H9 (cell line): ENCODE results near the gene GDPGP1. TPM values are rescaled to one million over a fixed set of nuclear protein-coding genes. Genes with fewer than 3 reads are reported as not detected.

Source experiments
- DNase-seq: peaks from one replicate; pipeline ENCODE4 v3.0.0-alpha.2; 2017
- H2AFZ ChIP-seq: one replicate; pipeline ENCODE4 v1.6.1; 2013; ENCODE audit warnings: mild to moderate bottlenecking, low read length, control low read depth, moderate library complexity
- H2AK5ac ChIP-seq: 2 replicates; pipeline ENCODE4 v1.6.1; 2013; ENCODE audit warnings: low read length, control low read depth, mixed read lengths; ENCODE audit not compliant: insufficient read length
- H2BK120ac ChIP-seq: one replicate; pipeline ENCODE4 v1.6.1; 2013; ENCODE audit warnings: low read depth, mild to moderate bottlenecking, low read length, control low read depth, inconsistent platforms; ENCODE audit not compliant: poor library complexity, severe bottlenecking
- H2BK12ac ChIP-seq: 2 replicates; pipeline ENCODE4 v1.6.1; 2013; ENCODE audit warnings: low read length, control low read depth, mixed read lengths, low read depth; ENCODE audit not compliant: insufficient read length
- H2BK15ac ChIP-seq: 2 replicates; pipeline ENCODE4 v1.6.1; 2013; ENCODE audit warnings: low read depth, low read length, control low read depth
- H2BK20ac ChIP-seq: one replicate; pipeline ENCODE4 v1.6.1; 2013; ENCODE audit warnings: low read depth, mild to moderate bottlenecking, low read length, control low read depth, inconsistent platforms; ENCODE audit not compliant: poor library complexity, severe bottlenecking
- H2BK5ac ChIP-seq: 2 replicates; pipeline ENCODE4 v1.6.1; 2013; ENCODE audit warnings: low read length, control low read depth, mixed read lengths; ENCODE audit not compliant: insufficient read length
- H3K14ac ChIP-seq: 2 replicates; pipeline ENCODE4 v1.6.1; 2013; ENCODE audit warnings: low read length, control low read depth; ENCODE audit not compliant: insufficient read depth
- H3K18ac ChIP-seq: 2 replicates; pipeline ENCODE4 v1.6.1; 2013; ENCODE audit warnings: low read depth, mild to moderate bottlenecking, mixed read lengths, low read length, control low read depth; ENCODE audit not compliant: insufficient read length
- H3K23ac ChIP-seq: 2 replicates; pipeline ENCODE4 v1.6.1; 2013; ENCODE audit warnings: low read length, control low read depth, mixed read lengths, low read depth; ENCODE audit not compliant: insufficient read length
- H3K23me2 ChIP-seq: 2 replicates; pipeline ENCODE4 v1.6.1; 2013; ENCODE audit warnings: low read depth, mild to moderate bottlenecking, mixed read lengths, low read length, control low read depth; ENCODE audit not compliant: insufficient read length, poor library complexity, severe bottlenecking
- H3K27ac ChIP-seq: 2 replicates; pipeline ENCODE4 v1.5.1; 2013; ENCODE audit warnings: low read length, control low read depth, mixed read lengths, low read depth; ENCODE audit not compliant: insufficient read length
- H3K27me3 ChIP-seq: 2 replicates; pipeline ENCODE4 v1.6.1; 2013; ENCODE audit warnings: low read length, control low read depth, inconsistent platforms; ENCODE audit not compliant: insufficient read depth
- H3K4ac ChIP-seq: 2 replicates; pipeline ENCODE4 v1.6.1; 2013; ENCODE audit warnings: low read depth, mild to moderate bottlenecking, control low read depth, inconsistent platforms, low read length, moderate library complexity
- H3K4me1 ChIP-seq: 2 replicates; pipeline ENCODE4 v1.6.1; 2013; ENCODE audit warnings: low read length, control low read depth, inconsistent platforms; ENCODE audit not compliant: insufficient read depth
- H3K4me2 ChIP-seq: 2 replicates; pipeline ENCODE4 v1.6.1; 2013; ENCODE audit warnings: low read length, control low read depth, mixed read lengths; ENCODE audit not compliant: insufficient read length, insufficient read depth
- H3K56ac ChIP-seq: 2 replicates; pipeline ENCODE4 v1.6.1; 2013; ENCODE audit warnings: low read depth, mild to moderate bottlenecking, mixed read lengths, low read length, control low read depth; ENCODE audit not compliant: insufficient read length
- H3K79me1 ChIP-seq: 2 replicates; pipeline ENCODE4 v1.6.1; 2013; ENCODE audit warnings: low read depth, mild to moderate bottlenecking, moderate library complexity, low read length, control low read depth, inconsistent platforms; ENCODE audit not compliant: insufficient read depth, poor library complexity, severe bottlenecking
- H3K79me2 ChIP-seq: 2 replicates; pipeline ENCODE4 v1.6.1; 2013; ENCODE audit warnings: low read length, control low read depth, inconsistent platforms; ENCODE audit not compliant: insufficient read depth
- H3K9ac ChIP-seq: 2 replicates; pipeline ENCODE4 v1.6.1; 2013; ENCODE audit warnings: low read length, control low read depth, mixed read lengths; ENCODE audit not compliant: insufficient read length; ENCODE audit errors: extremely low read depth
- H3K9me3 ChIP-seq: one replicate; pipeline ENCODE4 v1.6.1; 2013; ENCODE audit warnings: low read depth, low read length, inconsistent platforms; ENCODE audit not compliant: control insufficient read depth
- H3T11ph ChIP-seq: one replicate; pipeline ENCODE4 v1.6.1; 2013; ENCODE audit warnings: mild to moderate bottlenecking, low read length, control low read depth, inconsistent platforms
- H4K20me1 ChIP-seq: one replicate; pipeline ENCODE4 v1.6.1; 2013; ENCODE audit not compliant: control insufficient read depth, insufficient read length, insufficient read depth
- H4K5ac ChIP-seq: 2 replicates; pipeline ENCODE4 v1.6.1; 2013; ENCODE audit warnings: low read depth, mild to moderate bottlenecking, mixed read lengths, low read length, control low read depth; ENCODE audit not compliant: insufficient read length
- H4K8ac ChIP-seq: replicated peaks from 2 replicates; pipeline ENCODE4 v1.6.1; 2013; ENCODE audit warnings: low read length, control low read depth, mixed read lengths, low read depth; ENCODE audit not compliant: insufficient read length
- H4K91ac ChIP-seq: 2 replicates; pipeline ENCODE4 v1.6.1; 2013; ENCODE audit warnings: low read depth, mild to moderate bottlenecking, moderate library complexity, mixed read lengths, low read length, control low read depth; ENCODE audit not compliant: insufficient read length
- H3K27ac Mint-ChIP-seq, 3 experiments: 2 replicates in 2 of 3; 3 replicates in 1 of 3; pipeline ENCODE4 v1.8.0; 2020 to 2021; ENCODE audit warnings: mixed read lengths in 3 of 3, mild to moderate bottlenecking in 1 of 3, moderate library complexity in 1 of 3
- H3K27me3 Mint-ChIP-seq: 2 replicates; pipeline ENCODE4 v1.8.0; 2021; ENCODE audit warnings: low read depth, mild to moderate bottlenecking, moderate library complexity, mixed read lengths
- H3K36me3 Mint-ChIP-seq, 3 experiments: 2 replicates in 2 of 3; 3 replicates in 1 of 3; pipeline ENCODE4 v1.8.0; 2020 to 2021; ENCODE audit warnings: low read depth in 3 of 3, mixed read lengths in 3 of 3; ENCODE audit not compliant: insufficient read depth in 1 of 3
- H3K4me1 Mint-ChIP-seq, 2 experiments: 2 replicates each; pipeline ENCODE4 v1.8.0; 2020; ENCODE audit warnings: mixed read lengths in 2 of 2
- H3K4me3 Mint-ChIP-seq, 2 experiments: 2 replicates in 1 of 2; 3 replicates in 1 of 2; pipeline ENCODE4 v1.8.0; 2020 to 2021; ENCODE audit warnings: mild to moderate bottlenecking in 2 of 2, mixed read lengths in 2 of 2, moderate library complexity in 1 of 2
- H3K9me3 Mint-ChIP-seq, 2 experiments: 2 replicates in 1 of 2; 3 replicates in 1 of 2; pipeline ENCODE4 v1.8.0; 2020; ENCODE audit warnings: mild to moderate bottlenecking in 2 of 2, mixed read lengths in 2 of 2, moderate library complexity in 1 of 2
- CTCF ChIP-seq: fragments of 200-600 bp; sonication (generic); conservative IDR thresholded peaks from 3 replicates; pipeline ENCODE4 v1.8.0; 2021; ENCODE audit warnings: antibody characterized with exemption, mild to moderate bottlenecking
- WGBS: extraction: QIAGEN DNeasy Blood & Tissue Kit; methylation state at CpG from one replicate; pipeline ENCODE4 v1.1.7; 2013; ENCODE audit warnings: missing lambda C conversion rate, low lambda C conversion rate, mixed read lengths; ENCODE audit not compliant: insufficient read length; ENCODE audit errors: extremely low coverage; 5-methylcytosine and 5-hydroxymethylcytosine counted together
- total RNA-seq: library from RNA; stranded (reverse); gene quantifications from 2 replicates; pipeline ENCODE4 v1.2.1, GENCODE V29; 2021

GDPGP1 gene
- total RNA-seq, 1 experiment from 2014 or later, result 6.7 TPM

GRCh38 chr15:90222547-90222946, 11.5 kb upstream of the GDPGP1 start:
- H3K23ac ChIP-seq, result no peak overlapping the region
- H2BK15ac ChIP-seq, result no peak overlapping the region
- H3K27me3 ChIP-seq, result no peaks in the 10 kb centered on the region
- no peaks in the 10 kb centered on the region for H3K4me1 ChIP-seq
- Mint-ChIP-seq H3K9me3 (no peaks in the 10 kb centered on the region), H3K4me3 (no peak overlapping the region), H3K36me3 (peaks cover 19 to 41% (median 37%) of the 10 kb centered on the region in 3 experiments; a peak in 6 of 7 replicates), H3K4me1 (peaks cover 4 to 9% of the 10 kb centered on the region in 2 experiments; a peak in 3 of 4 replicates), H3K27me3 (no peaks in the 10 kb centered on the region), H3K27ac (no peak overlapping the region; a peak in 1 of 7 replicates)
- no peak overlapping the region for H2BK12ac ChIP-seq
- no peak overlapping the region for H3K27ac ChIP-seq
- DNase-seq, result no peak
- H2BK120ac ChIP-seq, result no peak overlapping the region
- TF ChIP-seq CTCF, result no peak
- no peaks in the 10 kb centered on the region for H3K79me2 ChIP-seq
- H4K8ac ChIP-seq, result no peak overlapping the region
- no peaks in the 10 kb centered on the region for H3K79me1 ChIP-seq
- H3K56ac ChIP-seq, result no peak overlapping the region
- H2BK5ac ChIP-seq, result no peak overlapping the region
- no peak overlapping the region for H3K18ac ChIP-seq
- H4K91ac ChIP-seq, result no peak overlapping the region
- no peaks in the 10 kb centered on the region for H3K9me3 ChIP-seq
- no peaks in the 10 kb centered on the region for H4K20me1 ChIP-seq
- no peak overlapping the region for H3K14ac ChIP-seq
- no peak overlapping the region for H3K4ac ChIP-seq
- no peak overlapping the region for H2AFZ ChIP-seq
- no CpG with 5 or more reads among the region's 2 CpGs for WGBS
- no peak overlapping the region for H3T11ph ChIP-seq
- H4K5ac ChIP-seq, result no peak overlapping the region
- no peak overlapping the region for H2BK20ac ChIP-seq
- no peak overlapping the region for H3K4me2 ChIP-seq
- no peak overlapping the region for H2AK5ac ChIP-seq
- H3K9ac ChIP-seq, result no peak overlapping the region
- no peaks in the 10 kb centered on the region for H3K23me2 ChIP-seq
